ENCODE measurements around the gene MS4A6E.
"Not testable (repeated sequence)": the region's sequence is repeated elsewhere in the genome, so short reads cannot be mapped to it uniquely, and the experiment has no call there.

Gene MS4A6E, protein sequence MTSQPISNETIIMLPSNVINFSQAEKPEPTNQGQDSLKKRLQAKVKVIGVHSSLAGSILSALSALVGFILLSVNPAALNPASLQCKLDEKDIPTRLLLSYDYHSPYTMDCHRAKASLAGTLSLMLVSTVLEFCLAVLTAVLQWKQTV

DNA sequence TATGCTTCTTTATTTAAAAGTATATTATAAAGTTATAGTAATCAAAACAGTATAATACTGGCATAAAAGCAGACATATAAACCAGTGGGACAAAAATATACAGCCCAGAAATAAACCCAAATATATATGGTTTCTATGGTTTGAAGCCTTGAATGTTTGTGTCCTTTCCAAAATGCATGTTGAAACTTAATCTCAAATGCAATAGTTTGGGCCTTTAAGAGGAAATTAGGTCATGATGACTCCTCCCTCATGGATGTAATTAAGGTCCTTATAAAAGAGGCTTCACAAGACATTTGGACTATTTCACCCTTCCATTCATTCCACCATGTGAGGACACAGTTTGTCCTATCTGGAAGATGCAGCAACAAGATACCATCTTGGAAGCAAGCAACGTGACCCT is at the start of gene MS4A6E:
Gene MS4A6E, plus strand, starts transcription at position 301 of the 400 bp plus-strand sequence. CDS start 7,641 bp downstream, outside the sequence.
- DNase-seq (ENCODE audit: low spot score) = no peak

- DNase-seq (ENCODE audit: low spot score) = peak; percentile 47
These were observed 46.6 kb upstream of the MS4A6E start, which contains the start of gene MS4A4A for GRCh38 chr11:60280412-60280811. MS4A4A (plus strand) TSS chr11:60280666; CDS start chr11:60280676, 10 bp downstream.

GRCh38 chr11:60281485-60281884 is 45.6 kb upstream of the MS4A6E start:
- DNase-seq (ENCODE audit: low spot score) = no peak

- no peak for DNase-seq (ENCODE audit: low spot score)
These were observed 44.8 kb upstream of the MS4A6E start for GRCh38 chr11:60282286-60282685.

DNA sequence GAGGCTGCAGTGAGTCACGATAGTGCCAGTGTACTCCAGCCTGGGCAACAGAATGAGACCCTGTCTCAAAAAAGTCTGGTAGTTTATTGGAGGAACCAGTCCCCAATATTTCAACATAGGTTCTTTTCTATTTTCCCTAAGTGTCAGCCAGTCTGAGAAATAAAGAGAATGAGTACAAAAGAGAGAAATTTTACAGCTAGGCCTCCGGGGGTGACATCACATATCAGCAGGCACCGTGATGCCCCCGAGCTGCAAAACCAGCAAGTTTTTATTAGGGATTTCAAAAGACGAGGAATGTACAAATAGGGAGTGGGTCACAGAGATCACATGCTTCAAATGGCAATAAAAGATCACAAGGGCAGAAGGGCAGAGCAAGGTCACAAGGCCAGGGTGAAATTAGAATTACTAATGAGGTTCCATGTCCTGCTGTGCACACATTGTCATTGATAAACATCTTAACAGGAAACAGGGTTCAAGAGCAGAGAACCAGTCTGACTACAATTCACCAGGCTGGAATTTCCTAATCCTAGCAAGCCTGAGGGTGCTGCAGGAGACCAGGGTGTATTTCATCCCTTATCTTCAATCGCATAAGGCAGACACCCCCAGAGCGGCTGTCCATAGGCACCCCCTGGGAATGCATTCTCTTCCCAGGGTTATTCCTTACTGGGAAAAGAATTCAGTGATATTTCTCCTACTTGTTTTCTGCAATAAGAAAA is 41.5 kb upstream of the MS4A6E start:
- DNase-seq (ENCODE audit: low spot score) = not testable (repeated sequence)

- no peak for DNase-seq (ENCODE audit: low spot score)
These were observed 38.5 kb upstream of the MS4A6E start for GRCh38 chr11:60288531-60288930.

GRCh38 chr11:60292145-60292544 is 34.9 kb upstream of the MS4A6E start:
- no peak for DNase-seq (ENCODE audit: low spot score)

DNA sequence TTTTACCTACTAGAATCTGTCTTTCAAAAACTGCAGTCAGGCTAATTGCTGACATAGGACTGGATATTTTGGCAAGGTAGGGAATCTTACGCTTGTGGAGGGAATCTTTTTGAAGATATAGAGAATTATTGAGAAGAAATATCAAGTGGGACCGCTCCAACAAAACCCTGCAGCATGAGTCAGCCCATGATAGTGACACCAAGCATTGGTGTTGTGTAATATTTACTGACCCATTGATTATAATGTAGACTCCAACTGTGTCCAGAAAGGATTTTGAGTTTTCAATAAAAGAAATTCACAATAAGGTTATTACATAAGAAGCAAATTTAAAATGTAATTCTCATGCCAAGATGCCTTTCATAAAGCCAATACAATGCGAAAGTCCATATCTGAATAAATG is 25.9 kb upstream of the MS4A6E start:
- no peak for DNase-seq (ENCODE audit: low spot score)

DNA sequence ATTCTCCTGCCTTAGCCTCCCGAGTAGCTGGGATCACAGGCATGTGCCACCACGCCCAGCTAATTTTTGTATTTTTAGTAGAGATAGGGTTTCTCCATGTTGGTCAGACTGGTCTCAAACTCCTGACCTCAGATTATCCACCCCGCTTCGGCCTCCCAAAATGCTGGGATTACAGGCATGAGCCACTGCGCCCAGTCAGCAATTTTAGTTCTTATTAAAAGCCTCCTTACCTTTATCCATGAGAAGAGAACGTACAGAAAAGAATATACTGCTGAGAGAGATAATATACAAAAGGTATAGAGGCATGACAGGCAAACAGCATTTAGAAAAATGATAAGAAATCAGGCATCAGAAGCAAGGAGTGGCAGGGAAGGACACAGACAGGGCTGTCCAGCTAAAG is 25.2 kb upstream of the MS4A6E start:
- DNase-seq (ENCODE audit: low spot score) = not testable (repeated sequence)

DNA sequence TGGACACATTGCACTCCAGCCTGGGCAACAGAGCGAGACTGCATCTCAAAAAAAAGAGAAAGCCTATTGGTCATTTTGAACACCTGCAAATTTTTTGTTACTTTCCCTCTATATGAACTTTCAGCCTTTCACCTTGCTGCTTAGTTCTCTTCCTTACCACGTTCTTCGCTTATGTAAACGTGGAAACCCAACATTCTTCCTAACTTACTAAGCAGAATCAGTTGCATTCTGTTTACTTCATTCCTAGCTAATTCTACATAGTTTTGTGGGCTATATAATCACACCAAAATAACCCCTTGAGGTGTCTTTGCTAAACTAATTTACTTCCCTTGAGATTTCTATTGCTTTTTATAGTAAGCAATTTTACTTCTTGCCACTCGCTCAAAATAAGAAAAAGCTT is 23.4 kb upstream of the MS4A6E start:
- DNase-seq (ENCODE audit: low spot score) = no peak

DNA sequence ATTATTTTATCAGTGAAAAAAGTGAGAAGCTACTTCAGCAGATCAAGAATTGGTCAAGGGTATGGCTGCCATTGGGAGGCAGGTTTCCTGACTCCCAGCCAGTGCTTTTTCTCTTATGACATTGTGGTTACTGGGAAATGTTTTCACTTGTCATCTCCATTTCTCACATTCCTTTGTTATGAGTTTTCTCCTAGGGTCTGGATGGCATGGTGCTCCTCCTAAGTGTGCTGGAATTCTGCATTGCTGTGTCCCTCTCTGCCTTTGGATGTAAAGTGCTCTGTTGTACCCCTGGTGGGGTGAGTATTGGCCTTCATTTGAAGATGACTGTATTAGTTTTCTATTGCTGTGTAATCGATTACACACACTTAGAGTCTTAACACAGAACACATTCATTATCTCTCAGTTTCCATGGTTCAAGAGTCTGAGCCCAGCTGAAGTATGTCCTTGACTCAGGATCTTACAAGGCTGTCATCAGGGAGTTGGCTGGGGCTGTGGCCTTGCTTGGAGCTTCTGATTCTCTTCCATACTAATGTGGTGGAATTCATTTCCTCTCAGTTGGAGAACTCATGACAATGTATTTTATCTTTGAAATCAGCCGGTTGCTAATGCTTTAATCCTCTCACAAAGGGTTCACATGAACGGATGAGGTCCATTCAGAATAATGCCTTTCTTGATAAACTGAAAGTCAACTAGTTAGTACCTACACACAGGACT is 21.0 kb upstream of the MS4A6E start:
- DNase-seq (ENCODE audit: low spot score) = no peak

- DNase-seq (ENCODE audit: low spot score) = no peak
These were observed 19.4 kb upstream of the MS4A6E start for GRCh38 chr11:60307507-60308195.

DNA sequence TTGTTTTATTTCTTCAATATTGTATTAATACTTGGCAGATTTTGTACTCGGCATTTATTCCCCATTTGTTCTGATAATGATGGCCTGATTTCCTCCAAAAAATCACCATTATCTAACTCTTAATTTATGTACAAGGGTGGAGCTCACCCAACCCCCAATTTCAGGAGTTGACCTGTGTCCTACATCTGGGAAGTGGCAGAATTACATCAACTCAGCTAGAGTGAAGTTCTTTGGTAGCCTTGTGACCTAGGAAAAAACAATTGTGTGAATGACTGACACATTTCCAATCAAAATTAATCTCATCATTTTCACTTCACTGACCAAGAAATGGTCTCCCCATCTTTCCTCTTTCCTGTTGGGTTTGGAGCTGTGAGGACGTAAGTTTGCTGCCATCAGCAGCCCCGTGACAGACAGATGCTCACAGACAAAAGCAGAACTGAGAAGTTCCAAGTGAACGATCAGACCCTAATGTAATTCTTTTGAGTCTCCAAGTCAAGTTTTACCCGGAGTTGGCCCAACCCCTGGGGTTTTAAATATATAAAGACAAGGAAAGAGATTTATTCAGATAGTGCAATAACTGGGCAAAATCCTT is 16.6 kb upstream of the MS4A6E start:
- DNase-seq (ENCODE audit: low spot score) = peak; percentile 67

- DNase-seq (ENCODE audit: low spot score) = no peak
These were observed 12.3 kb upstream of the MS4A6E start for GRCh38 chr11:60314635-60315321.

DNA sequence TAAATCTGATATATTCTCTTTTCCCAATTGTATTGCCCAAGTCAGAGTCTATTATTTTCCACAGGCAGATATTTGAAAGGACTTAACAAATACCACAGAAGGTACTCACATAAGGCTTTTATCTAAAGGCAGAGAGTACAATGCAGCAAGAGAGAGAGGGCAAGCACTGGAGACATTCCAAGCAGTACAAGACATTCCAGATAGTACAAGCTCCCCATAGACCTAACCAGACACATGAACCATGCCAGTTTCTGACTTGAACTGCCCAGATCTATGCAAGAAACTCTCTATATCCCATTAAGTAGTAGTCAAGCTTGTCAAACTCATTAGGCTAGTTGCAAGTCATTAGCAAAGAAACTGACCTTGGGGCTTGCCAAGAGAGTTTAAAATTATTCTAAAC is 11.2 kb upstream of the MS4A6E start:
- DNase-seq (ENCODE audit: low spot score) = no peak

GRCh38 chr11:60316317-60316716 is 10.7 kb upstream of the MS4A6E start:
- no peak for DNase-seq (ENCODE audit: low spot score)

DNA sequence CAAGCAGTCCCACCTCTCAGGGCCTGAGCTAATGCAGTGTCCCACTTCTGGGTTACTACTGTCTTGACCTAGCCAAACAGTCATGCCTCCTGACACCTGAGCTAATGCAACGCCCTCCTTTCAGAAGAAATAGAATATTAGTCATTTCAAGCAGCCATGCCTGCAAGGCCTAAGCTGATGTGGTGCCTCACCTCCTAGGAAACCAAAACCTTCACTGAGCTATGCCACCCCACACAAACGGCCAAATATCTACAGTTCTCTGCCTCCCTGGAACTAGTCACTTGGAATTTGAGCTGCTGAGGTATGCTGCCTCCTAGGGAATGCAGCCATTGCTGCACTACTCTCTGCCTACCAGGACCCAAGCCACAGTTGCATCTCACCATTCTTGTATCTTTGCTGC is 8.3 kb upstream of the MS4A6E start:
- no peak for DNase-seq (ENCODE audit: low spot score)

- no peak for DNase-seq (ENCODE audit: low spot score)
These were observed 6.0 kb upstream of the MS4A6E start for GRCh38 chr11:60321051-60321450.

GRCh38 chr11:60328460-60328859 is 1.4 kb downstream of the MS4A6E start:
- no peak for DNase-seq (ENCODE audit: low spot score)

DNA sequence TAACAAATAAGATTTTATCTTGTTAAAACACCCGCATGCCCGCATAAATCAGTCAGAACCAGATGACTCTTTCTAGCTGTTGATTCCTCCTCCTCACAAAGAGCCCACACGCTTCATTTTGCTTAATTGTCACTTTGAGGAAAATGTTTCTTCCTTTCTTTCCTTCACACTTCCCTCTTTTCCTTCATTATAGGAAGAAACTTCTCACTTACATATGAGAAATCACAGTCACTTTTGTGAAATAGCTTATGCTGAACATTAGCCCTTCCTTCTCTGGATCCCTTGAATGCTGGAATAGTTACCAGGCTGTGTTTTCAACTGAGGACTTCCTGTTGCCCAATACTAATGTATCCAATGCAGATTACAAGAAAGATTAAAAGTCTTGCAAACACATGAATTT is 5.8 kb downstream of the MS4A6E start:
- no peak for DNase-seq (ENCODE audit: low spot score)

- DNase-seq (ENCODE audit: low spot score) = peak; percentile 37
These were observed 7.1 kb downstream of the MS4A6E start for GRCh38 chr11:60334005-60334620.

Measured in globus pallidus (tissue), 1 donor.